Chondrocyte (in vitro differentiated cells): Measurements from ENCODE around the gene POMP. TPM values are rescaled to one million over a fixed set of nuclear protein-coding genes. Genes with fewer than 3 reads are reported as not detected.

Experiments
- DNase-seq: peaks from one replicate; pipeline ENCODE4 v3.0.0; 2021; ENCODE audit warnings: mixed read lengths, low spot score
- H3K27ac Mint-ChIP-seq: one replicate; pipeline ENCODE4 v1.8.0; 2021; ENCODE audit warnings: mild to moderate bottlenecking, moderate library complexity, mixed read lengths; ENCODE audit not compliant: unreplicated experiment
- H3K27me3 Mint-ChIP-seq: 2 replicates; pipeline ENCODE4 v1.8.0; 2021; ENCODE audit warnings: low read depth, mixed read lengths
- H3K36me3 Mint-ChIP-seq: 2 replicates; pipeline ENCODE4 v1.8.0; 2021; ENCODE audit warnings: low read depth, mixed read lengths
- H3K4me1 Mint-ChIP-seq: 2 replicates; pipeline ENCODE4 v1.8.0; 2021; ENCODE audit warnings: low read depth, mild to moderate bottlenecking, mixed read lengths
- H3K4me3 Mint-ChIP-seq: one replicate; pipeline ENCODE4 v1.8.0; 2021; ENCODE audit warnings: mild to moderate bottlenecking, moderate library complexity, mixed read lengths; ENCODE audit not compliant: unreplicated experiment
- H3K9me3 Mint-ChIP-seq: 2 replicates; pipeline ENCODE4 v1.8.0; 2021; ENCODE audit warnings: low read depth, mixed read lengths
- total RNA-seq: library from RNA; stranded (reverse); gene quantifications from 3 replicates; pipeline ENCODE4 v1.2.1, GENCODE V29; 2021
- TF ChIP-seq, protein P1 (sequence below): fragments of 200-600 bp; sonication (generic); IDR thresholded peaks from 2 replicates; pipeline ENCODE4 v1.5.0; 2021; ENCODE audit warnings: antibody characterized with exemption, mild to moderate bottlenecking, moderate library complexity

Gene POMP
- total RNA-seq, 1 donor from 2014 or later: 85.5 TPM

DNA sequence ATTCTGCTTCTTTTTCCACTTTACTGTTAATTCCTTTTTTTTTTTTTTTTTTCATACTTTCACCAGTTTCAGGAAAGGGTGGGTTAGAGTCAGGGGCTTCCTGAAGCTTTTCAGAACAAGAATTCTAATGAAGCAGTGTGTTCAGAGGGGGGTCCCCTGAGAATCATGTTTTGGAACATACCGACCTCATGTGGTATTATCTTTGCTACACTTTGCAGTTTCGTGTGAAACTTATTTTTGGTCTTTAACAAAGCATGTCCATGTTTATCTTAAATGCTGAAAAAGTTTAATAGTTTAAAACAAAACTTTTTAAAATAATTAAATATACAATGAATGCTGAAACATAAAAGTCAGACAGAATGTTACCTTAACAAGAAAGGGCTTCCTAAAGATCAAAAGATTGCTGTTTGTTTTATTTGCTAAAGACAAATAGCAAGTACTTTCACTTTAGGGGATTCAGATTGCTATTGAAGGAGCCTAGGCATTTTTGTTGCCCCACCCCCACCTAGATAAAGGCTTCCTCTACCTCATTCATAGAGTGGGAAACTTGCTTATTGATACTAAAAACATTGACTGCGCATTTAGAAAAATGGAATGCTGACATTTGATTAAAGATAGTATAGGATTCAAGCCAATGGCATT, 21.1 kb upstream of the POMP start:
- DNase-seq: no peak
- Mint-ChIP-seq H3K36me3 (no peaks in the 10 kb centered on the region), H3K4me3 (no peak overlapping the region), H3K4me1 (peaks cover 23% of the 10 kb centered on the region), H3K27me3 (no peaks in the 10 kb centered on the region), H3K27ac (no peak overlapping the region), H3K9me3 (no peaks in the 10 kb centered on the region)
- TF ChIP-seq, protein P1, sequence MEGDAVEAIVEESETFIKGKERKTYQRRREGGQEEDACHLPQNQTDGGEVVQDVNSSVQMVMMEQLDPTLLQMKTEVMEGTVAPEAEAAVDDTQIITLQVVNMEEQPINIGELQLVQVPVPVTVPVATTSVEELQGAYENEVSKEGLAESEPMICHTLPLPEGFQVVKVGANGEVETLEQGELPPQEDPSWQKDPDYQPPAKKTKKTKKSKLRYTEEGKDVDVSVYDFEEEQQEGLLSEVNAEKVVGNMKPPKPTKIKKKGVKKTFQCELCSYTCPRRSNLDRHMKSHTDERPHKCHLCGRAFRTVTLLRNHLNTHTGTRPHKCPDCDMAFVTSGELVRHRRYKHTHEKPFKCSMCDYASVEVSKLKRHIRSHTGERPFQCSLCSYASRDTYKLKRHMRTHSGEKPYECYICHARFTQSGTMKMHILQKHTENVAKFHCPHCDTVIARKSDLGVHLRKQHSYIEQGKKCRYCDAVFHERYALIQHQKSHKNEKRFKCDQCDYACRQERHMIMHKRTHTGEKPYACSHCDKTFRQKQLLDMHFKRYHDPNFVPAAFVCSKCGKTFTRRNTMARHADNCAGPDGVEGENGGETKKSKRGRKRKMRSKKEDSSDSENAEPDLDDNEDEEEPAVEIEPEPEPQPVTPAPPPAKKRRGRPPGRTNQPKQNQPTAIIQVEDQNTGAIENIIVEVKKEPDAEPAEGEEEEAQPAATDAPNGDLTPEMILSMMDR: no peak

- H3K36me3 Mint-ChIP-seq: no peaks in the 10 kb centered on the region
- no peak overlapping the region for H3K27ac Mint-ChIP-seq
- TF ChIP-seq, protein P1: no peak
- H3K4me1 Mint-ChIP-seq: peaks cover 23% of the 10 kb centered on the region
- DNase-seq: no peak
- no peaks in the 10 kb centered on the region for H3K9me3 Mint-ChIP-seq
- H3K4me3 Mint-ChIP-seq: no peak overlapping the region
- H3K27me3 Mint-ChIP-seq: no peaks in the 10 kb centered on the region
Observed at GRCh38 chr13:28638756-28639155, 20.2 kb upstream of the POMP start.

DNA sequence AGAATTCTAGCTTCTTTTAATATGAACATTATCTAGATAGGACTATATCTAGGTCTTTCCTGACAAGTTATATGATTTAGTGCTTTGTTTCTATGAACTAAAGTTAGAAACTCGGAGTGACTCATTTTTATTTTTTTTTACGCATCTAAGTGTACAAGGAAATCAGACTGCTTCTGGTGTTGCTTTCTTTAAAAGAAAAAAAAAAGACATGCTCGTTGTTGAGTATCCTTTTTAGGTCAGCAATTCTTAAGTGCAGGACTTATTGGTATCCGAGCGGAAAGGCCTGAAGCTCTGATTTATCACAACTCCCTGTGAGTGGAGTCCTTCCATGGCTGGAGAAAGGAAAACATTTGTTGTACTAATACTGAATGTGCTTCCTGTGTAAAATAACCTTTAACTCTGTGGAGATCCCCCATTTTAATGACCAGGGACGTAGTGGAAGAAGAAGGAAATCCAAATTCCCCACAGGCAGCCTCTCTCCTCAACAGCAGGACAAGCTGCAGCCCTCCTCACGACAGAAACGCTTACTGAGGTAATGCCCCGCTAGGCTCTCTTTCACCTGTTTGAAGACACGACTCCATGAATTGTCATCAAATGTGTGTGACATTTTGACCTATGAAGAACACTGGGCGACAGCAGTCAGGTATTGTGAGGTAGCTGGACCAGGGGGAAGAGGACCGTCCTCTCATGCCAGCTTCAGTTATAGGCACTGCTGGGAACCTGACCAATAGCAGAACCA, 17.9 kb upstream of the POMP start:
- Mint-ChIP-seq H3K27ac (no peak overlapping the region), H3K4me1 (peaks cover 20% of the 10 kb centered on the region), H3K4me3 (no peak overlapping the region)

GRCh38 chr13:28641600-28641926, 17.4 kb upstream of the POMP start:
- DNase-seq: no peak
- Mint-ChIP-seq H3K4me1 (peaks cover 17% of the 10 kb centered on the region), H3K9me3 (no peaks in the 10 kb centered on the region), H3K36me3 (no peaks in the 10 kb centered on the region), H3K27me3 (no peaks in the 10 kb centered on the region), H3K27ac (no peak overlapping the region), H3K4me3 (no peak overlapping the region)
- TF ChIP-seq, protein P1: no peak

More for the DNA sequence above, 17.9 kb upstream of the POMP start:
- TF ChIP-seq, protein P1: no peak
- no peaks in the 10 kb centered on the region for H3K27me3 Mint-ChIP-seq
- DNase-seq: no peak
- H3K9me3 Mint-ChIP-seq: no peaks in the 10 kb centered on the region
- H3K36me3 Mint-ChIP-seq: no peaks in the 10 kb centered on the region

GRCh38 chr13:28650284-28650683, 8.6 kb upstream of the POMP start:
- Mint-ChIP-seq H3K36me3 (no peaks in the 10 kb centered on the region), H3K27ac (no peak overlapping the region), H3K4me1 (peaks cover 6% of the 10 kb centered on the region), H3K9me3 (no peaks in the 10 kb centered on the region), H3K27me3 (no peaks in the 10 kb centered on the region), H3K4me3 (no peak overlapping the region)
- TF ChIP-seq, protein P1: no peak
- no peak for DNase-seq
